A673 (cell line): ENCODE measurements around the gene CYYR1.

ENCODE experiments used
- CTCF ChIP-seq: fragments of 300-800, 200-600 bp; sonication (generic); conservative IDR thresholded peaks from 2 replicates; pipeline ENCODE4 v1.5.1; 2017; ENCODE audit warnings: low read depth, mild to moderate bottlenecking, antibody characterized with exemption, low read length, moderate library complexity, mixed read lengths
- EZH2 ChIP-seq: fragments of 200-600 bp; sonication (generic); IDR thresholded peaks from 2 replicates; pipeline ENCODE4 v1.6.1; 2017; ENCODE audit warnings: borderline replicate concordance, low read depth, mild to moderate bottlenecking, mixed read lengths, antibody characterized with exemption, low read length; ENCODE audit not compliant: poor library complexity, severe bottlenecking

DNA sequence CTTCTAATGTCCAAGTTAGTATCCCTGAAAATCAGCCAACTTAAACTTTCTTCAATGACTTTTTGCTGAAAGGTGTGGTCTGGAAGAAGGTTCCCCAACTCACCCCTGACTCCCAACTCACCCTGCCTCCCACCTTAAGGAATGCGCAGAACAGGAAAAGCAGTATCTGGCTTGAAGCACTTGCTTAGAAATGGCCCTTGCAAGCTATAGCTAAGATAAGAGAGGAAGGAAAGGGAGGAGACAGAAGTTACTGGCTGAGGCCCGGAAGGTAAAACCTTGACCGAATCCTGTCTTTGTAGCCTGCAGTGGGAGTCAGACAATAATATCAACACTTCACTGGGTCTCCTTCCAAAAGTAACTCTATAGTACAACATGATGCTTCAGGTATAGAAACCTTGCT, 2.9 kb downstream of the CYYR1 start:
- no peak for TF ChIP-seq CTCF
- no peak for TF ChIP-seq EZH2
